HepG2 (cell line): ENCODE measurements around the gene NUDT14. TPM values are rescaled to one million over a fixed set of nuclear protein-coding genes. Genes with fewer than 3 reads are reported as not detected.

Experiments
- ATAC-seq: fragments of 200-7000 bp; cut with Tn5 transposase; 3 replicates; pipeline ENCODE4 v1.9.1; 2020; ENCODE audit warnings: mild to moderate bottlenecking, moderate library complexity
- BruUV-seq: library from RNA; stranded (reverse); fragments of 400-500 nt; replicated peaks from 2 replicates; lab custom pipeline; 2021; lab: Mats Ljungman, UMichigan
- CTCF ChIA-PET: fragments of 300-600 bp; formaldehyde crosslinking; extraction: SDS; loops from one replicate; lab custom pipeline; 2021; ENCODE audit warnings: low total read pairs, inconsistent platforms, low intra/inter-chr PET ratio; lab: Yijun Ruan, JAX
- POLR2A ChIA-PET: fragments of 350-600 bp; sonication (Branson Sonifier 250); formaldehyde crosslinking; loops from one replicate; lab custom pipeline; 2020; ENCODE audit warnings: antibody characterized with exemption, inconsistent platforms; lab: Yijun Ruan, JAX
- DNase-seq: peaks from one replicate; pipeline ENCODE4 v3.0.0-alpha.2; 2015; ENCODE audit warnings: low spot score
- FAIRE-seq: peaks from 3 replicates; lab custom pipeline; 2011; peaks lifted over from hg19 to GRCh38; lab: Jason Lieb, UNC
- H2AFZ ChIP-seq: one replicate; pipeline ENCODE4 v1.6.1; 2011; ENCODE audit warnings: low read length, inconsistent platforms
- H3K27ac ChIP-seq: fragments of 300-600 bp; 3 replicates; pipeline ENCODE4 v1.8.0; 2011; ENCODE audit warnings: mixed run types, mild to moderate bottlenecking, mixed read lengths, low read length, inconsistent platforms; ENCODE audit not compliant: insufficient read depth; ENCODE audit errors: extremely low read length
- H3K27me3 ChIP-seq, 2 experiments: fragments of 200-600 bp in 1 of 2; 2 replicates in 1 of 2; 3 replicates in 1 of 2; pipeline versions ENCODE4 v1.6.0 to v1.8.0; 2011; ENCODE audit warnings: low read length in 2 of 2, mild to moderate bottlenecking in 2 of 2, moderate library complexity in 2 of 2, inconsistent platforms in 1 of 2; ENCODE audit not compliant: insufficient read depth in 2 of 2, control insufficient read depth in 1 of 2
- H3K36me3 ChIP-seq, 2 experiments: fragments of 200-600 bp in 1 of 2; replicated peaks in 1 of 2; 2 replicates in 1 of 2; 3 replicates in 1 of 2; pipeline versions ENCODE4 v1.5.1 to v1.8.0; 2011; ENCODE audit warnings: low read length in 2 of 2, inconsistent platforms in 1 of 2; ENCODE audit not compliant: insufficient read depth in 2 of 2, control insufficient read depth in 1 of 2
- H3K4me1 ChIP-seq: 2 replicates; pipeline ENCODE4 v1.5.1; 2012; ENCODE audit warnings: low read length, inconsistent platforms; ENCODE audit not compliant: insufficient read depth
- H3K4me2 ChIP-seq: 2 replicates; pipeline ENCODE4 v1.6.0; 2011; ENCODE audit warnings: low read depth, low read length, inconsistent platforms
- H3K4me3 ChIP-seq, 3 experiments: fragments of 200-600 bp in 1 of 3; sonication (generic), shearing (Covaris generic) in 1 of 3; replicated peaks in 1 of 3; 2 replicates each; pipeline ENCODE4 v1.5.1; 2011 to 2016; ENCODE audit warnings: low read length in 3 of 3, inconsistent platforms in 2 of 3, low read depth in 2 of 3, mild to moderate bottlenecking in 2 of 3, control low read depth in 1 of 3, mixed read lengths in 1 of 3; ENCODE audit not compliant: insufficient read depth in 1 of 3
- H3K79me2 ChIP-seq: one replicate; pipeline ENCODE4 v1.6.1; 2011; ENCODE audit warnings: low read length, inconsistent platforms; ENCODE audit not compliant: insufficient read depth
- H3K9ac ChIP-seq: 2 replicates; pipeline ENCODE4 v1.6.0; 2011; ENCODE audit warnings: mild to moderate bottlenecking, low read depth, low read length, inconsistent platforms; ENCODE audit not compliant: insufficient read depth
- H3K9me3 ChIP-seq: 2 replicates; pipeline ENCODE4 v1.5.1; 2012; ENCODE audit warnings: mild to moderate bottlenecking, low read length
- H4K20me1 ChIP-seq: 2 replicates; pipeline ENCODE4 v1.6.0; 2011; ENCODE audit warnings: inconsistent platforms, mild to moderate bottlenecking, low read length, moderate library complexity; ENCODE audit not compliant: insufficient read depth
- ATF2 ChIP-seq: sonication (generic); formaldehyde crosslinking; IDR thresholded peaks from 2 replicates; pipeline ENCODE4 v1.4.0; 2020; ENCODE audit warnings: missing genetic modification reagents
- CREB1 ChIP-seq, 2 experiments: fragments of 450-650 bp in 1 of 2; IDR thresholded peaks; 2 replicates each; pipeline ENCODE4 v1.6.1; 2016 to 2017; ENCODE audit warnings: control low read depth in 1 of 2, mild to moderate bottlenecking in 1 of 2, missing compliant biosample characterization in 1 of 2, missing genetic modification characterization in 1 of 2
- EEA1 ChIP-seq: sonication (generic); formaldehyde crosslinking; IDR thresholded peaks from 2 replicates; pipeline ENCODE4 v1.5.1; 2020; ENCODE audit warnings: mild to moderate bottlenecking, missing genetic modification reagents, borderline replicate concordance
- EZH2 ChIP-seq: conservative IDR thresholded peaks from 2 replicates; pipeline ENCODE4 v1.6.1; 2012; ENCODE audit warnings: mild to moderate bottlenecking, low read depth, low read length, moderate library complexity
- GFI1 ChIP-seq: sonication (generic); formaldehyde crosslinking; IDR thresholded peaks from 2 replicates; pipeline ENCODE4 v1.5.0; 2020; ENCODE audit warnings: missing genetic modification reagents, mild to moderate bottlenecking, borderline replicate concordance
- HNRNPL ChIP-seq: fragments of 200-400 bp; formaldehyde crosslinking; IDR thresholded peaks from 2 replicates; pipeline ENCODE4 v1.6.1; 2017; ENCODE audit warnings: mild to moderate bottlenecking, low read depth, low read length
- MTF2 ChIP-seq: sonication (generic); formaldehyde crosslinking; IDR thresholded peaks from 2 replicates; pipeline ENCODE4 v1.5.0; 2020; ENCODE audit warnings: missing genetic modification reagents, borderline replicate concordance
- MXD1 ChIP-seq: sonication (generic); formaldehyde crosslinking; IDR thresholded peaks from 2 replicates; pipeline ENCODE4 v1.4.0; 2020; ENCODE audit warnings: mild to moderate bottlenecking, missing genetic modification reagents
- POGZ ChIP-seq: sonication (generic); formaldehyde crosslinking; IDR thresholded peaks from 2 replicates; pipeline ENCODE4 v1.4.0; 2020; ENCODE audit warnings: mild to moderate bottlenecking, missing genetic modification reagents
- ZNF367 ChIP-seq: sonication (generic); formaldehyde crosslinking; IDR thresholded peaks from 2 replicates; pipeline ENCODE4 v1.4.0; 2020; ENCODE audit warnings: missing genetic modification reagents, borderline replicate concordance
- ZNF431 ChIP-seq: sonication (generic); formaldehyde crosslinking; IDR thresholded peaks from 2 replicates; pipeline ENCODE4 v1.9.0; 2022; ENCODE audit warnings: missing genetic modification reagents, low read depth, mild to moderate bottlenecking, borderline replicate concordance
- WGBS: methylation state at CpG from one replicate; pipeline ENCODE4 v1.1.6; 2017; ENCODE audit warnings: low lambda C conversion rate; 5-methylcytosine and 5-hydroxymethylcytosine counted together
- in situ Hi-C: cut with HindIII; loops from 2 replicates; pipeline ENCODE4 v1.10.0; 2017; ENCODE audit warnings: low pct_unique_long_range_greater_than_20kb; ENCODE audit not compliant: extremely low pct_ligation_motif_present
- intact Hi-C: fragments of 100-400 bp; cut with micrococcal nuclease; formaldehyde crosslinking; loops from one replicate; pipeline ENCODE4 v1.10.0; 2022; ENCODE audit not compliant: unreplicated experiment
- polyA plus RNA-seq, 8 experiments: library from polyadenylated mRNA; depleted of rRNA in 3 of 8; stranded (reverse) in 7 of 8; unstranded in 1 of 8; fragments of >200 nt; fragmentation: Illumina TruSeq in 4 of 8; extraction: Trizol in 4 of 8; gene quantifications; 2 replicates each; pipeline versions ENCODE4 v1.2.1 to v1.2.3, GENCODE V29; 2011 to 2016; ENCODE audit warnings: low read depth in 4 of 8, missing spikeins in 1 of 8, mixed read lengths in 1 of 8; ENCODE audit not compliant: insufficient read depth in 1 of 8
- total RNA-seq, 5 experiments: library from RNA; depleted of rRNA; stranded (reverse); fragments of >200 nt; fragmentation: Illumina TruSeq; extraction: Trizol; gene quantifications; 2 replicates each; pipeline ENCODE4 v1.2.3, GENCODE V29; 2016; ENCODE audit warnings: low read depth in 1 of 5

Gene NUDT14
- total and polyA plus RNA-seq, 2 of the 13 experiments (the other 11 are each of a cell fraction or from before 2014, with no cell fraction given), result 5.8 to 6.1 TPM

GRCh38 chr14:105196265-105196960 is 15.3 kb upstream of the NUDT14 start (continued):
- TF ChIP-seq EEA1 (no peak), ATF2 (CRISPR knock-in tag) (no peak), POGZ (CRISPR knock-in tag) (no peak), MXD1 (CRISPR knock-in tag) (peak; percentile 31; the same call in 1 of the 2 replicates), MTF2 (CRISPR knock-in tag) (peak; percentile 95; the same call in 1 of the 2 replicates), GFI1 (CRISPR knock-in tag) (no peak), ZNF367 (CRISPR knock-in tag) (no peak)

GRCh38 chr14:105195522-105196264 is 14.6 kb upstream of the NUDT14 start:
- POLR2A ChIA-PET, result no interaction called here
- no peak for FAIRE-seq

More at GRCh38 chr14:105195522-105196264, 14.6 kb upstream of the NUDT14 start:
- in situ Hi-C loops, result no loop called here
- Histone ChIP-seq H3K36me3 (no peaks in the 10 kb centered on the region), H3K4me1 (peaks cover 37% of the 10 kb centered on the region), H3K9ac (no peak overlapping the region), H2AFZ (no peak overlapping the region), H3K79me2 (no peaks in the 10 kb centered on the region), H3K4me3 (peak overlapping the region in 1 of 3 experiments; percentile 55; a peak in 1 of 6 replicates), H3K27me3 (peaks cover 25 to 81% of the 10 kb centered on the region in 2 experiments), H4K20me1 (no peaks in the 10 kb centered on the region), H3K4me2 (peak overlapping the region; percentile 72), H3K27ac (no peak overlapping the region), H3K9me3 (no peaks in the 10 kb centered on the region)
- CTCF ChIA-PET, result no interaction called here
- intact Hi-C loops, result no loop called here
- DNase-seq (no peak), ATAC-seq (no peak)
- no TSS peak for BruUV-seq
- 9% methylated on average over 11 of the region's 25 CpGs for WGBS
- TF ChIP-seq HNRNPL (0 out of 2 replicates have a peak, but pooled peaks have one; percentile 39), EZH2 (peak; percentile 83; the same call in 1 of the 2 replicates), CREB1 (IDR thresholded peaks at IDR 0.05) (0 out of 2 replicates have a peak, but pooled peaks have one; percentile 23), CREB1 (CRISPR knock-in tag; IDR thresholded peaks at IDR 0.05) (no peak), ZNF431 (CRISPR knock-in tag) (no peak)
